BJ (cell line): Measurements from ENCODE around the gene MRPS11. TPM values are rescaled to one million over a fixed set of nuclear protein-coding genes. Genes with fewer than 3 reads are reported as not detected.

Source experiments
- CTCF ChIA-PET: fragments of 350-600 bp; formaldehyde crosslinking; extraction: SDS; loops from one replicate; lab custom pipeline; 2021; ENCODE audit warnings: antibody characterized with exemption, inconsistent platforms; lab: Yijun Ruan, JAX
- POLR2A ChIA-PET: fragments of 300-600 bp; sonication (Branson Sonifier 250); formaldehyde crosslinking; extraction: SDS; loops from one replicate; lab custom pipeline; 2021; ENCODE audit warnings: antibody characterized with exemption; lab: Charles Lee
- DNase-seq: peaks from one replicate; pipeline ENCODE4 v3.0.0-alpha.2; 2011; ENCODE audit warnings: low read depth
- H3K27me3 ChIP-seq: 2 replicates; pipeline ENCODE4 v1.6.0; 2011; ENCODE audit warnings: low read length; ENCODE audit not compliant: control insufficient read depth, insufficient read depth
- H3K36me3 ChIP-seq: 2 replicates; pipeline ENCODE4 v1.5.1; 2011; ENCODE audit warnings: low read length; ENCODE audit not compliant: control insufficient read depth, insufficient read depth
- H3K4me3 ChIP-seq: 2 replicates; pipeline ENCODE4 v1.5.1; 2011; ENCODE audit warnings: low read depth, mild to moderate bottlenecking, control low read depth, low read length
- CTCF ChIP-seq: IDR thresholded peaks from 2 replicates; pipeline ENCODE4 v1.5.1; 2011; ENCODE audit warnings: low read depth, mild to moderate bottlenecking, control low read depth, inconsistent platforms, low read length, moderate library complexity; ENCODE audit not compliant: insufficient read depth
- polyA plus RNA-seq: library from polyadenylated mRNA; depleted of rRNA; stranded (reverse); fragments of >200 nt; gene quantifications from 2 replicates; pipeline ENCODE4 v1.2.3, GENCODE V29; 2011

MRPS11 gene
- polyA plus RNA-seq, 1 experiment, result 103 TPM

GRCh38 chr15:88482263-88482662, 14.8 kb downstream of the MRPS11 start:
- ChIA-PET POLR2A (no interaction called here), CTCF (no interaction called here)
- H3K27me3 ChIP-seq, result no peaks in the 10 kb centered on the region
- DNase-seq, result no peak
- TF ChIP-seq CTCF, result no peak
- H3K4me3 ChIP-seq, result no peak overlapping the region
- H3K36me3 ChIP-seq, result peaks cover 4% of the 10 kb centered on the region

GRCh38 chr15:88484682-88485331, 17.3 kb downstream of the MRPS11 start:
- CTCF ChIA-PET, result no interaction called here

GRCh38 chr15:88487178-88487795, 19.8 kb downstream of the MRPS11 start:
- no peaks in the 10 kb centered on the region for H3K36me3 ChIP-seq
- H3K4me3 ChIP-seq, result no peak overlapping the region
- ChIA-PET CTCF (no interaction called here), POLR2A (no interaction called here)
- DNase-seq, result no peak
- no peaks in the 10 kb centered on the region for H3K27me3 ChIP-seq
- TF ChIP-seq CTCF, result no peak

More at GRCh38 chr15:88484682-88485331, 17.3 kb downstream of the MRPS11 start:
- no peak for TF ChIP-seq CTCF
- Histone ChIP-seq H3K36me3 (no peaks in the 10 kb centered on the region), H3K4me3 (no peak overlapping the region), H3K27me3 (no peaks in the 10 kb centered on the region)
- POLR2A ChIA-PET, result no interaction called here
- no peak for DNase-seq

- no peak overlapping the region for H3K4me3 ChIP-seq
- ChIA-PET CTCF (no interaction called here), POLR2A (no interaction called here)
- no peak for TF ChIP-seq CTCF
- no peaks in the 10 kb centered on the region for H3K36me3 ChIP-seq
- H3K27me3 ChIP-seq, result no peaks in the 10 kb centered on the region
- no peak for DNase-seq
Measured at GRCh38 chr15:88487796-88488523, 20.5 kb downstream of the MRPS11 start.

- H3K36me3 ChIP-seq, result no peaks in the 10 kb centered on the region
- no peak overlapping the region for H3K4me3 ChIP-seq
- H3K27me3 ChIP-seq, result no peaks in the 10 kb centered on the region
- ChIA-PET CTCF (interaction anchor here (1.2 to 1.4 kb wide), 4 partner anchors 9 to 168 kb away, joined by 3 to 4 read pairs (median 3); no protein-coding TSS in a partner anchor), POLR2A (no interaction called here)
- TF ChIP-seq CTCF, result no peak
- DNase-seq, result no peak
Measured at GRCh38 chr15:88489321-88489720, 21.8 kb downstream of the MRPS11 start.
